GM19023 (cell line): ENCODE measurements around the gene ANTKMT.

Source experiments
- ATAC-seq: cut with Tn5 transposase; IDR thresholded peaks from one replicate; pipeline ENCODE4 v1.9.1; 2021; ENCODE audit warnings: mild to moderate bottlenecking, moderate library complexity; ENCODE audit not compliant: unreplicated experiment

The ANTKMT gene

DNA sequence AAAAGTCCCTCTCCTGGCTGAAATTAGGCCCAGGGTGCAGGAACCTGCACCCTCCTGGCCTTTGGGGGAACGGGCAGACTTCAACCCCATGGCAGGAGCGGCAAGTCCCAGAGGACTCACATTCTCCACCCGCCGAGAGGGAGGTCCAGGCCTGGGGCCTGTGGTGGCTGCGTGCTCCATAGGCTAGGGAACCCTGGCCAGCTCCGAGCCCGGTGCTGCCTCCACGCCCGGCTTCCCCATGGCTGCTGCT lies 5.2 kb downstream of the ANTKMT start:
- ATAC-seq = no peak

DNA sequence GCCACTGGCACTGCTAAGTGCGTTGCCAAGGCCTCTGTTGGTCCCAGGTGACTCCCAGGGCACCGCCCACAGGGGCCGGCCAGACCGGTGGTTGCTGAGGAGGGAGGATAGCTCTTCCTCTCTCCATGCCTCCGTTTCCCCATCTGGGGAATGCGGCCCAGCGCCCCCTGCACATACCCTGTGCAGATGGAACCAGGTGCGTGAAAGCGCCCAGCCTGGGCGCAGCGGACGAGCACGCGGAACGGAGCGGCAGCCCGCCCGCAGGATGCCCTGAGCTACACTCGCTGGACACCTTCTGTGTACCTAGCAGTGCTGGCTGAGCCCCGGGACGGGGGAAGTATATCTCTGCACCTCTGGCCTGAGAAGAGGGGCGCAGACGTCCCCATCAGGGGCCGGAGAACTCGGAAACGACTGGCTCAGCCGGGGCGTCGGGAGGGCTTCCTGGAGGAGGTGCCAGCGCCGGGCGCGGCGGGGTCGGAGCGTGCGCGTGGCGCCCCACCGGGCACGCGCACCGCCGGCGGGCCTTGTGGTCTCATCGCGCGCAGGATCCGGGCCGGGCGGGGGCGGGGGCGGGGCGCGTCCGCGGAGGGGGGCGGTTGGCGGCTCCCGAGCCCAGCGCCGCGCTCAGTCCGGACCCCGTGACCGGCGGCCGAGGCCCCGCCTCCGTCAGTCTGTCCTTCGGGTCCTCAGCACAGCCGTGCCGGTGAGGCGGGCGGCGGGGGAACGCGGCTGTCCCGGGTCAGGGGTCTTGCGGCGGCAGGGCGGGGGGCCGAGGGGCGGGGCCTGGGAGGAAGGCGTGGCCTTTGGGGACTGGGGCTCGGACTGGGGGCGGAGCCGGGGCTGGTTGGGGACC lies 5.7 kb downstream of the ANTKMT start, which contains the start of the genes CCDC78 and HAGHL:
CCDC78 (minus strand) TSS at position 6 of the 853 bp plus-strand sequence. CDS start 76 bp downstream, outside the sequence.
HAGHL (plus strand) TSS at position 669 of the 853 bp plus-strand sequence. CDS start 404 bp downstream, outside the sequence.
- peak; percentile 35 for ATAC-seq

DNA sequence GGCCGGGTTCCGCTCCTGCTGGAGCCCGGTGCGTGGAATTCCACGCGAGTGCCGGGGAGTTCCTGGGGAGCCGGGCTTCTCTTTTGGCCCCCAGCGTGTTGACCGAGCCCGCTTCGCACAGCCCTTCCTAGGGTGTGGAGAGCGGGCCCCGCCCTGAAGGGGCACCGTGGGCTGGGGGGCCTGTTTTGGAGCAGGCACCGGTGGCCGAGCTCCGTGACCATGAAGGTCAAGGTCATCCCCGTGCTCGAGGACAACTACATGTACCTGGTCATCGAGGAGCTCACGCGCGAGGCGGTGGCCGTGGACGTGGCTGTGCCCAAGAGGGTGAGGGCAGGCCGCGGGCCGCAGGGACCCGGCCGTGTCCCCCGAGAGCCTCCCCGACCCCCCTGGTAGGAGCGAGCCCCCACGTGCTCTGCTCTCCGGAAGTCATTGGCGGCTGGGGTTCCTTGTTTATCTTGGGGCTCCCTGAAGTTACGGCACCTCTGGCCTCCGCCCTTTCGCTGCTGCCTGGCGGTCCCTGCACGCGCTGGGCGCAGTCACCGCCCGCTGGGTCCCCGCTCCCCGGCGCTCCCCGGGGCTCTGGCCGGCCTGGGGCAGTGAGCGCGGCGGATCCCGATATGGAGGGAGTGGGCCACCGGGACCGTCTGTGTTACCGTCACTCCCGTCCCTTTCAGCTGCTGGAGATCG lies 6.5 kb downstream of the ANTKMT start:
- no peak for ATAC-seq

DNA sequence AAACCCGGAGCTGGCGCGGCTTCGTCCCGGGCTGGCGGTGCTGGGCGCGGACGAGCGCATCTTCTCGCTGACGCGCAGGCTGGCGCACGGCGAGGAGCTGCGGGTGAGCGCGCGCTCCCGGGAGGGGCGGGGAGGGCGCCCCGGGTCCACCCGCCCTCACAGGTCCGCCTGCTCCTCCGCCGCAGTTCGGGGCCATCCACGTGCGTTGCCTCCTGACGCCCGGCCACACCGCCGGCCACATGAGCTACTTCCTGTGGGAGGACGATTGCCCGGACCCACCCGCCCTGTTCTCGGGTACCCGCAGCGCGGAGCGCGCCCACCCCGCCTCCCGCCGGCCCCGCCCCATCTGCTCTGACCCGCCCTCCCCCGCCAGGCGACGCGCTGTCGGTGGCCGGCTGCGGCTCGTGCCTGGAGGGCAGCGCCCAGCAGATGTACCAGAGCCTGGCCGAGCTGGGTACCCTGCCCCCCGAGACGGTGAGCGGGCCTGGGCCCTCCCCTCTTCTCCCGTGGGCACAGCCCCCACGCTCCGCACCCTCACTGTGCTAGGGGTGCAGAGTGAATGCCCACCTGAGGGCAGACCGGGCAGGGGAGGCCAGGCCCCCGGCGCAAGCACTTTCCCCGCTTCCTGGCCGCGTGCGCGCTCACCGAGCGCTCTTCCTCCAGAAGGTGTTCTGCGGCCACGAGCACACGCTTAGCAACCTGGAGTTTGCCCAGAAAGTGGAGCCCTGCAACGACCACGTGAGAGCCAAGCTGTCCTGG lies 7.4 kb downstream of the ANTKMT start:
- ATAC-seq = no peak

DNA sequence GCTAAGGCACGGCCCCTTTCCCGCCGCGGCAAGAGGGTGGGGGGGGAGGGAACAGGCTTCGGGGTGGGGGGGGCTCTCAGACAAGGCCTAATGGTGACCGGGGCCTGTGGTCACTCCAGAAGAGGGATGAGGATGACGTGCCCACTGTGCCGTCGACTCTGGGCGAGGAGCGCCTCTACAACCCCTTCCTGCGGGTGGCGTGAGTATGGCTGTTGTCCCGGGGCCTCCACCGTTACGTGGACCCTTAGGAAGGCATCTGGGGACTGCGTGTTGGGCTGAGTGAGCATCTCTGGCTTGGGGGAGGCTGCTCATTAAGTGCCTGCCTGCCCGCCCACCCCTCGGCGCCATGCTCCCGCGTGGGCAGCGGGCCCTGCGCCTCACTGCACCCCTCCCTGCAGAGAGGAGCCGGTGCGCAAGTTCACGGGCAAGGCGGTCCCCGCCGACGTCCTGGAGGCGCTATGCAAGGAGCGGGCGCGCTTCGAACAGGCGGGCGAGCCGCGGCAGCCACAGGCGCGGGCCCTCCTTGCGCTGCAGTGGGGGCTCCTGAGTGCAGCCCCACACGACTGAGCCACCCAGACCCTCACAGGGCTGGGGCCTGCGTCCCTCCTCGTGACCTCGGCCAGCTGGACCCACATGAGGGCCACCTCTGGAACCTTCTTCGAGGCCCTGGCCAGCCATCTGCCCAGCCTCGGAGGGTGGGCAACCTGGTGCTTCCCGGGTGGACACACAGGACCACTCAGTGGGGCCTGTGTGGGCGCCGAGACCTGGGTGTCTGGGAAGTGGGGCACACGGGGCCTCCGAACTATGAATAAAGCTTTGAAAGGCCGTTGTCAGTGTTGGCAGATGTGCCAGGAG lies 8.2 kb downstream of the ANTKMT start:
- no peak for ATAC-seq

DNA sequence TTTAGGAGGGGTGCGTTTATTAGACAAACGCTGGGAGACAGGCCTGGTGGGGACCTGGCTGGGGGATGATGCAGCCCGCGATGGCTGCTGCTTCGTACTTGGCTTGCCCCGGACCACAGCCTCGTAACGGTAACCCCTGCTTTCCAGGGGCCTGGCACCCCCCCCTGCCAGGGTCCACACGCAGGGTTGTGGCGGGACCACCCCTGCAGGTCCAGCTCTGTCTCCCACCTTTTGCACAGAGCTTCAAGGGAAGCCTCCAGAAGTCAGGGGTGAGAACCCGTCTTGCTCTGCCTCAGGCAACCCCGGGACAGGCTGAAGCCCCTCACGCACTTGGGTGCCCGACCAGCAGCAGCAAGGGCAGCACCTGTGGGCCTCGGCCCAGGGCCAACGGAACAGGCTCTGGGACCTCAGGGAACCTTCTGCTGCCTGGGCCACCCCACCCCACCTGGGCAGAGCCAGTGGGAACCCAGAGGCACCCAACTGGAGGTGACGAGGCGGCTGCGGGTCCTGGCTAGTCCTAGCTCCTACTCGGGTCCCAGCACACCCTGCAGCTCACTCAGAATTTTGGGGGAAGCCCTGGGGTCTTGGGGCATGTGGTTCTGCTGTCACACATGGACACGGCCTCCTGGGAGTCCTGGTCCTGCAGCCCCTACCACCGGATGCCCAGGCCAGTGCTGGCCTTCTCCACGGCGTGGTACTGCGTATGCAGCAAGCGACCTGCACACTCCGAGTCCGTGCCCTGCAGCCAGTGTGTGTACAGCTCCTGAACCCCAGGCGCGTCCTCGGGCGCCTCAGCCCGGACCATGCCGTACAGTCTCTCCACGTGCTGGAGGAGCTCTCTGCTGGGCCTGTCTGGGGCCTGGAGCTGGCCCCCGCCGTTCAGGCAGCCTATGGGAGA lies 9.1 kb downstream of the ANTKMT start:
- no peak for ATAC-seq

DNA sequence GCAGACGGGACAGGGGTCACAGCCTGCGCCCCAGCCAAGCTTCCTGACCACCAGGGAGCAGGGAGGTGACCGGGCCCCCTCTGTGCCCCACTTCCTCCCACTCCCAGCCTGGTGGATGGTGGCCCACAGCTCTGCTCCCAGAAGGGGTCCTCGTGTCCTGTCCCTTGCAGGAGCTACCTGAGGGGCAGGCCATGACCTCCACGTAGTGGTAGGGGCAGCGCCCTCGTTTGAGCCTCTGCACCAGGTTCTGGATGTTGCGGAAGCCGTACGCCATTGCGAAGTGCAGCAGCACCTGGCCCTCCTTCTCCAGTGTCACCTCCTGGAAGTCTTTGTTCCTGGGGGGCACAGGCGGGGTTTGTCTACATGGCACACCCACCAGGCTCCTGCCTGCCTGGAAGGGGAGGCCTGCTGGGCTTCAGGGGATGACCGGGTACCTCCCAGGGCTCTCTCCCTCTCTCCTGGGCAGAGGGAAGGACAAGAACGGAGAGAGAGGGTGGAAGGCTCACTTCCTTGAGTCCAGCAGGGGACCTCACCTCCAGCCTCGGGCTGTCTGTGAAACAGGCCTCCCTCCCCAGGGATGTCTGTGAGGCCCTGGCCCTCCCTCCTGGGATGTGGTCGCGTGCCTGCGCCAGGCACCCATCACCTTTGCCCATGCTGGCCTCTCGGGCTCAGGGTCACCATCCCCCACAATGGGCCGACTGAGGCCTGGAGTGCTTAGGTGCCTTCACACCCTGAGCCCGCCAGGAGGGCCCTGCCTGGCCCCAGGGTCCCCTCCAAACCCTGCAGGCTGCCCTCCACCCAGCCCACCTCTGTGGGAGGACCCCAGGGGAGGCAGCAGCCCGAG lies 9.9 kb downstream of the ANTKMT start:
- no peak for ATAC-seq

DNA sequence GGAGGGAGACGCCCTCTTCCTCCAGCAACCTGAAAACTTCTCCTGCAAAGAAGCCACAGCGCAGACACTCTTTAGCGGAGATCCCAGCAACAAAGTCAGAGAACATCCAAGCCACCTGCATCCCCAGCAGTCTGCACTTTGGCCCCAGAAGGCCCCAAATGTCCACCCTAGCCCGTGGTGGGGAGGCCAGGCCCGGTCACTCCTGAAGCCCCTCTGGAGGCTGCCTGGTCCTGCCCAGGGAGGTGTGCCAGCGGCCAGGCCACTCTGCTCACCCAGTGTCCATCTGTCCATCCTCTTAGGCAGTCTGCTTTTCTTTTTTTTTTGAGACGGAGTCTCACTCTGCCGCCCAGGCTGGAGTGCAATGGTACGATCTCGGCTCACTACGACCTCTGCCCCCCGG lies 11.4 kb downstream of the ANTKMT start:
- ATAC-seq = no peak

DNA sequence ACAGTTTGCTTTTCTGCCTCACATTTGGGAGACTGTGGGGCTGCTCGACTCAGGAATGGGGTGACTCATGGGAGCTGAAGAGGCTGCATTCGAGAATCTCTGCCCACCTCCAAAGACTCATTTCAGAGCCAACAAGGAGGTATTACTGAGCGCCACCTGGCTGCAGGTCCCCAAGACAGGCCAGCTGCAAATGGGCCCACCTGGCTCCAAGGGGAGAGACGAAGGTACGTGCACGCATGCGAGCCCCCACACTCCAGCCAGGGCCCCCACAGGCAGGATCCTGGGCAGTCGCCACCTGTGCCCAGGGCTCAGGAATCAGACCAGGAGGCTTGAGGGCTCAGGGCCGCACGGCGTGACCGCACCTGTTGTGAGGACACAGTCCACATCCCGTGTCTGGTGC lies 12.0 kb downstream of the ANTKMT start:
- ATAC-seq = no peak

DNA sequence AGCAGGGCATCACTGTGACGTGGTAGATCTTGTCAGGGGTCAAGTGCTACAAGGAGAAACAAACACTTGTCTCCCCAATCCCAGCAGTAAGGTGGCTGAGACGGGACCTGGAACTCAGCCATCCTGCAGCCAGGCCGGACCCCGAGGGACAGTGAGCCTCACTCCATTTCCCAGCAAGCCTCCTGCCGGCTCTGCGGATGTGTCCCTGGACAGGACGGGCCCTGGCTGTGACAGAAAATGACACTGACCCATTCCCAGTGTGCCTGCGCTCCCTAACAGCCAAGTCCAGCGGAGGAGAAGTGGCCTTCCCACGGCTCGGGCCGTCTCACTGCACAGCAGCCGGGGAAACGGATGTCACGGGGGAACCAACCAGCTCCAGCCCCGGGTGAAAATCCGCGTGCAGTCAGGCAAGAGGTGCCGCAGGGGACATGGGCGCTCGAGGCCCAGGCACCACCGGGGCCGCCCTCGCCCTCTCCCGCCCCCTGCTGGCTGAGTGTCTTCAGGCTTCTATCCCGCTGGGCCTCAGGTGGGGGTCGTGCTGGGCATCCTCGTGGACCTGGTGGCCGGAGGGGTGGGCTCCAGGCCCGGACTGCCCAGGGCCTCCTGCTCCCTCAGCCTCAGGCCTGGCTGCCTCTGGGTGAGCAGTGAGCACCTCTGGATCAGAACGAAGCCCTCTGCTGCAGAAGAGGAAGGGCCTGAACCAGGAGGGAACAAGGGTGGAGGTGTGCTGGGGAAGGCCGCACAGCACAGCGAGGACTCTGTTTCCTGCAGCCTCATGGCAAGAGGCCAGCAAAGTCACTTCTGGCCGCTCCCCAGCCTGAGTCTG lies 12.6 kb downstream of the ANTKMT start:
- ATAC-seq = no peak

DNA sequence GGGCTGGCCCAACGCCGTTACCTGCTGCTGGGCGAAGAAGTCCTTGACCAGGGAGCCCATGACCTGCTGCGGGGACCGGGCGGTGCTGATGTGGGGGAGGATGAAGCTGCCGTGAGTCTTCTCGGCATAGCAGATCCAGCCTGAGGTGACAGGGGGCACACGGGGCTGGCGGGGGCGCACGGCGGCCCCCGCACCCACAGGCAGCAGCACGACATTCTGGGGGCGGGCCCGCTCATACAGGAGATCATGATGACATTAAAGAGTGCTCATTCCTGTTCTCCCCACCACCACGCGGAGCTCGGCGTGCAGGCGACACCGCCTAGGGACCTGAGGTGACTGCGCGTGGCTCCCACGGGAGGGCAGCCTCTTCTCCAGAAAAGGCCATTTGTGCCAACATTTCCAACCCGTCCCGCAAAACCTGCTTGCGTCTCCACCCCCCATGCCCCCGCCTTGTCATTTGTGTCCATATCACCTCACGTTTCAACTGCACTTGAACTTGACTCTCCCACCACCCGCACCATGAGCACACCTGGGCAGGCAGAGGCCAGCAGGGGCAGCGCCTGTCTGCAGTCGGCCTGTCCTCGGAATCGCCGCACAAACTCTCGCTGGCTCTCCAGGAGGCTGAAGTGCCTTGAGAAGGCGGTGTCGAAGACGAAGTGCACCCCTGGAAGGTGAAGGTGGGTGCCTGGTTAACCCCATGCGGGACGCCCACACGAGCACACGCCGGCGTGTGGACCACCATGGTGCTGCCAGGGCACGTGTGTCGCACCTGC lies 13.4 kb downstream of the ANTKMT start:
- ATAC-seq = no peak

DNA sequence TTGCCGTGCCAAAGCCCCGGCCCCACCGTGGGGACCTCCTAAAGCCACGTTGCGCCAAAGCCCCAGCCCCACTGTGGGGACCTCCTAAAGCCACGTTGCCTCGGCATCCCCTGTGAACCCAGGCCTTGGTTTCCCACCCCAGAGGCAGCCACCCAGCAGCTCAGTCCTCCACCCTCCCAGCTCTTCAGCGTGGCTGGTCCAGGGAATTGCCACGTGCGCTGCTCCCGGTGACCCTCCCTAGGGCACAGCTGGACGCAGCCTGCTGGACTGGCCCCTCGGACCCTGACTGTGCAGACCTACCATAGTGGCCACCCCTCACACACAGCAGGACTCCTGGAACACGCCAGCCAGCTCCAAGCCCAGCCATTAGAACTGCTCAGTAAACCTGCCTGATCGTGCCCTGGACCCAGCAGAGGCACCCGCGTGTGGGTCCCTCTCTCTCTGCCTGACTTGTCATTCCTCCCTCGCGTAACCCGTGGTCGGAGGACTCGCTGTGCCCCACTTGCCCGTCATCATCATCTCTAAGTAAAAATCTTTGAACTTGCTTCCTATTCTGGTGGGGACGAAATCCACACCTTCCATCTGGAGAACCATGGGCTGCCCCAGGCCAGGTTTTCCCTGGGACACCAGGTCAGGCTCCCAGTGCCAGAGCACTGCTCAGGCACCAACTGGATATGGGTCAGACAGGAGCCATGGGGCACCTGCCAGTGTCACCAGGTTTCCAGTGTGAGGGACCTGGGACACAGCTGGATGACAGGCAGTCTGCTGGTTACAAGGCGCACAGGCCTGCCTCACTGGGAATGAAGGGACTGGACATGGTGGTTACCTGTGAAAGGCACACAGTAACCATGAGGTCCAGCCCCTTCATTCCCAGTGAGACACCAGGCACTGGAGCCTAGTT lies 14.3 kb downstream of the ANTKMT start:
- no peak for ATAC-seq

DNA sequence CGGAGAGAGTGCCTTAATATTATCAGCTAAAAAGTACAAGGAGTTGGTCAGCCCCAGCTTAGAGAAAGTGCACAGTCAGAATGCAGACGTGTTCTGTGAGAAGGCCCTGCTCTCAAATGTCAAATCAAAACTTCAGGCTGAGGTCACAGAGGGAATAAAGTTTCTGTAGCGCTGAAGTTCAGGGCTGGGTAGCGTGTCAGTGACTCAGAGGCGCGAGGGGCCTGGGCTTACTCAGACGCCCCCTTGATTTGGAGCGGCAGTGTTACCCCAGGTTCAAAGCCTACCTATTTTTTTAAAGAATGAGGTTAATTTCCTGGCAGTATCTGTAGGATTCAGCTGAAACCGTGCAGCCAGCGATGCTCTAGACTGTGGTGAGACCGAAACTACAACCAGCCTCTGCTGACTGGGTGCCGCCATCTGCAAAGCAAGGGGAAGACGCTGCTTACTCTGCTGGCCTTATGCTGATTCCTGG lies 15.1 kb downstream of the ANTKMT start:
- ATAC-seq = no peak

DNA sequence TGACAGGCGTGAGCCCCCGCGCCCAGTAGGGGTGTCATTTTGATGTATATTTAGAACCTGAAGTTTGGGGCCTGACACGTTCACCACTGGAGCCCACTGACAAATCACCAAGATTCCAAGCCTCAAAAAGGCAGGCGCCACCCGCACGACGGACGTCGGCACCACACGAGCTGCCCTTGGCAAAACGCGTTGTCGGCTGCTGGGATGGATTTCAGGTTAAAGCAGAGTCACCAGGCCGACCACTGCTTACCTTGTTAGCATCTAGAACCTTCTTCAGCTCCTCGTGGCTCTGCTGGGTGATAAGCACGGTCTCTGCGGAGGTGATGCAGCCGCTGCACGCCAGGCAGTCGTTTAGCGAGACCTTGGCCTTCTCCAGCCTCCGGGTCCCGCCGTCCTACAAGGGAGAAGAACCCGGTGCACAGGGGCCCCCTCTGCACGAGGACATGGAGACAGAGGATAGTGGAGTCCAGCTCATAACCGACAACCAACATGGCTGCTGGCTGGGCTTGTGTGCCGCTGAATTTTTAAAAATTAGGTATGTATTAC lies 16.1 kb downstream of the ANTKMT start:
- ATAC-seq = no peak

DNA sequence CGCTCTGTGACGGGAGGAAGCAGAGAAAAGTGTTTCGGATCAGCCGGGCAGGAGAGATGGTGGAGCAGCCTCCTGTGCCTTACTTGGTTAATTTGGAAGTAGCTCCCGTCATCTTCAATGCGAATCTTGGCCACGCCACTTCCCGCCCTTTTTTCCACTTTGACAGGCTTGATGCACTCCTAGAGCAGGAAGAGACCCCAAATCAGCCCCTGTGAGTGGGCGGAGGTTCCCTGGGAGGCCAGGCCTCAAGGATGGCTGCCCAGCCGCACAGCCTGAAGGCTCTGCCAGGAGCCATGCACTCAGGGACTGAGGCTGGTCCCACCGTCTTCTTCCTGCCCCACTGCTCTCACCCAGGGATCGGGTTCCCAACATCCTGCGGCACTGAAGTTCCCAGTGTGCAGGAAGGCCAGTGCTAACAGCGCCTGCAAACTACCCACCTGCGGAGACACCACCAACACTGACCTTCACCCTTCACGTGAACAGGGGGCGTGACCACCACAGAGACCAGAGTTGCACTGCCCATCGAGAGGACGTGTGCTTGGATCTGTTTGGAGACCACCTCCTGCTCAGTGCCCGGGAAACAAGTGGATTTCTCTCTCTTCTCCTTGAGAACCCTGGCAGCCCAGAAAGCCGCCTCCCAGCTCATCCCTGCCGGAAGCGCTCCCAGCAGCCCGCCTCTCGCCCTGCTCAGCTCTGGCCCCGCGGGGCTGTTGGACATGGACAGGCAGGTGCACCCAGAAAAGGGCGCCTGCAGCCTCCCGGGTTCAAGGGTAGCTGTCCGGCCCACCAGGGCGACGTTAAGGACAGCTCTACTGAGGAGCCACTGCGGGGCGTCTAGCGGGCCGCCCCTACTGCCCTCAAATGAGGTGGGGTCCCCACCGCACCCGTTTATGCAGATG lies 18.9 kb downstream of the ANTKMT start:
- ATAC-seq = no peak
